HG03342 (cell line): ENCODE results near the gene ARG2.
A peak's percentile ranks its signal among the peaks of the same experiment; 100 is the strongest.

Source experiments
- ATAC-seq: cut with Tn5 transposase; IDR thresholded peaks from one replicate; pipeline ENCODE4 v1.9.1; 2021; ENCODE audit warnings: mild to moderate bottlenecking, moderate library complexity; ENCODE audit not compliant: unreplicated experiment

Gene ARG2

GRCh38 chr14:67619446-67620216 lies at the start of gene ARG2:
Gene ARG2 (plus strand): TSS chr14:67619920. CDS start chr14:67619978, 58 bp downstream.
- ATAC-seq, result peak; percentile 88

DNA sequence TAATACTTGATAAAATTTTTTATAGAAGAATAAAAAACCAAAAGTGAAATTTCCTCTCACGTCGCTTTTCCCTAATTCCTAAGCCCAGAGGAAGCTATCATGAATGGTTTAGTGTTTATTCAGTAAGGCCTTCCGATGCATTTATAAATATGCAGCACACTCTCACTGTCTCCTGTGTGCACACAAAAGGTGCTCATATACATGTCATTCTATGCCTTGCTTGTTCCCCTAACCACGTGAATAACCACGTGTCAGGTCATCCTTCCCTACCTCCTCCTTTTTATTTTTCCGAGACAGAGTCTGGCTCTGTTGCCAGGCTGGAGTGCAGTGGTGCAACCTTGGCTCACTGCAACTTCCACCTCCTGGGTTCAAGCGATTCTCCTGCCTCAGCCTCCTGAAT lies 49.3 kb upstream of the ARG2 start:
- ATAC-seq, result no peak

- peak; percentile 68 for ATAC-seq
Measured at GRCh38 chr14:67571275-67571990, 48.3 kb upstream of the ARG2 start.

DNA sequence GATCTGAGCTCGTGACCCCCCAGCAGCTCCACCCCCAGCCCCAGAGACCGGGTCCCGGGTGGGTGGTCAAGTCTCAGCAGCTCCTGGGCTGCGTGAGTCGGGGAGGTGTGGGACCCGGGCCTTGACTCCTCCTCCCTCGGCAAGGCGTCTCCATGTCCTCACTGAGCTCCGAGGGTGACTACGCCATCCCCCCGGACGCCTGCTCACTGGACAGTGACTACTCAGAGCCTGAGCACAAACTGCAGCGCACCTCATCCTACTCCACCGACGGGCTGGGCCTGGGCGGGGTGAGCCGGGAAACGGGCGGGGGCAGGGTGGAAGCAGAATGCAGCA lies 47.8 kb upstream of the ARG2 start:
- no peak for ATAC-seq

DNA sequence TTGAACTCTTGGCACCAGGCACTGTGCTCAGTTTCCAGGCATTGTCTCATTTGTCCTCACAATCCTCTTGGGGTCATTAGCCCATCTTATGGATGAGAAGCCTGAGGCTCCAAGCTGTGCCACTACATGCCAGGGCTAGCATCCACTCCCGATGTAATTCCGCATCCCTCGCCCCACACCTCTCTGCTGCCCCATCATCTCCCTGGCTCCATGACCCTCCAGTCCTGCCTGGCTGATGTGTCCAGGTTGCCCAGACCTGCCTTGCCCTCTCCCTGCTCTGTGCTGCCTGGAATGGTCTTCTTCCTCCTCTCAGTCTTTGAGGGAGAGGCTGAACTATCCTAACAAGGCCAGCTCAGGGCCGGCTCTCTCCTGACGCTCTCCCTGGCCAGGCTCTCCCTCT lies 47.1 kb upstream of the ARG2 start:
- ATAC-seq, result no peak

- ATAC-seq, result no peak
Measured at GRCh38 chr14:67573228-67574010, 46.3 kb upstream of the ARG2 start.

GRCh38 chr14:67574156-67574555 lies 45.6 kb upstream of the ARG2 start:
- ATAC-seq, result no peak

- ATAC-seq, result no peak
Measured at GRCh38 chr14:67574806-67575205, 44.9 kb upstream of the ARG2 start.

GRCh38 chr14:67575684-67576083 lies 44.0 kb upstream of the ARG2 start:
- no peak for ATAC-seq

- ATAC-seq, result no peak
Measured at GRCh38 chr14:67576216-67576955, 43.3 kb upstream of the ARG2 start.

DNA sequence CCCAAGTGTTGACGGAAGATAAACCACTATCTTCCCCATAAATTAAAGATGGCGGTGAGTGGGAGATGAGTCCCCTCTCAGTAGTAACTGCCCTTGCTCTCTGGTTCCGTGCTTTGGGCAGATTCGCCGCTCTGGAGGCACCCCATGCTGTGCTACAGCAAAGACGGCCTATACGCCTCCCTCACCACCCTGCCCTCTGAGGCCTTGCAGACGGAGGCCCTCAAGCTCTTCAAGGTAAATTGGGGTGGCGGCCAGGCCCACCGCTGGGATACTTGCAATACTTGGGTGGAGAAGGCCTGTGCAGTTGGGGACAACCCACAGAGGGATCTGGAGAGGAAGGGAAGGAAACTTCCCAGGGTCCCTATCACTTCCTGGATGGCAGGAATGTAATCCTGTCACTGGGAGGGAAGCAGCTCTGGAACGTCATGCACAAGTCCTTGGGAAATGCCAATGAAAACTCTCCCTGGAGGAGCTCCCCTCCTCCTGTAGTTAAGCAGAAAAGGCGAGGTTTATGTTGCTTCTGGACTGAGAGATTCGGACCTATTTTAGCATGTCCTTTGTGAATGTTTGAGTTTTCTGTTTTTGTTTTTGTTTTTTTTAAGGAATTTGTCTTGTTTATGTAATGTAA lies 42.4 kb upstream of the ARG2 start:
- no peak for ATAC-seq

DNA sequence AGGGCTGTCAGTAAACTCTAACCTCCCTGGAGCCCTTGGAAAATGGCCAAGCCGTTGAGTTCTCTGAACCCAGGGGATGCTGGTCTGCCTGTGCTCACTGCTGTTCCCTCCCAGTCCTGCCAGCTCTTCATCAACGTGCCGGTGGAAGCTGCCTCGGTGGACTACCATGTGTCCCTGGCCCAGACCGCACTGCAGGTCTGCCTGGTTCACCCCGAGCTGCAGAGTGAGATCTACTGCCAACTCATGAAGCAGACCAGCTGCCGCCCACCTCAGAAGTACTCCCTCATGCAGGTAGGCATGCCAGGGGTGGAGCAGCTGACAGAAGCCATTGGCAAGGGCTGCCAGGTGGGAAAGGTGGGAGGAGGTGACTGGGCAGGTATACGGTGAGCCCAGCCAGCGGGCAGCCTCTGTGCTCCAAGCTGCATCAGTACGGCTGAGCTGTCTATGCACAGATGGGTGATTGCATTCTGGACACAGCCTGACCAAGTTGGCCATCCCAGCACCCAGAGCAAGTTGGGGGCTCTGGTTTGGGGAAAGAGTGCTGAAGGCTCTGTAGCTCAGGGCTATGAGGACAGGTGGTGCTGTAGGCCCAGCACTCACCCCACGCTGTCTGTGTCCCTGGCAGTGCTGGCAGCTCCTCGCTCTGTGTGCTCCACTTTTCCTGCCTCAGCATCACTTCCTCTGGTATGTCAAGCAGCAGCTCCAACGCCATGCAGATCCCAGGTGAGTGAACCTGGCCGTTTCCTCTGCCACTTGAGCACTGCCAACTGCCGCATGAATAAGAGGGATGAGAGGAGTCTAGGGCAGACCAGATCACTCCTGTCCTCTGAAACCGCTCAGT lies 41.6 kb upstream of the ARG2 start:
- ATAC-seq, result no peak

- no peak for ATAC-seq
Measured at GRCh38 chr14:67579040-67579439, 40.7 kb upstream of the ARG2 start.

DNA sequence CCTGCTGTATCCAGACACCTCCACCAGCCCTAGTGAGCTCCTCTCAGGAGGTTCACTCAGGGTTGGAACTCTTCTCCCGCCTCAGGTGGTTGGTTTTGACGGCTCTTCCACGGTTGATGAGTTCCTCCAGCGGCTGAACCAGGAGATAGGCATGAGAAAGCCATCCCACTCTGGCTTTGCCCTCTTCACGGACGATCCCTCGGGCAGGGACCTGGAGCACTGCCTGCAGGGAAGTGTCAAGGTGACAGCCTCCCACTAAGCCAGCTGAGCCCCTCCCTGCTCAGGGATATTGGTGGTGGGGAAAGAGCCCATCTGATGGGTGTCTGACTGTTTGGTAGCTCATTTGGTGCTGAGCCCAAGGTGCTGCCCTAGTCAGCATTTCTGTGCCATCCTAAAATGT lies 40.1 kb upstream of the ARG2 start:
- no peak for ATAC-seq

DNA sequence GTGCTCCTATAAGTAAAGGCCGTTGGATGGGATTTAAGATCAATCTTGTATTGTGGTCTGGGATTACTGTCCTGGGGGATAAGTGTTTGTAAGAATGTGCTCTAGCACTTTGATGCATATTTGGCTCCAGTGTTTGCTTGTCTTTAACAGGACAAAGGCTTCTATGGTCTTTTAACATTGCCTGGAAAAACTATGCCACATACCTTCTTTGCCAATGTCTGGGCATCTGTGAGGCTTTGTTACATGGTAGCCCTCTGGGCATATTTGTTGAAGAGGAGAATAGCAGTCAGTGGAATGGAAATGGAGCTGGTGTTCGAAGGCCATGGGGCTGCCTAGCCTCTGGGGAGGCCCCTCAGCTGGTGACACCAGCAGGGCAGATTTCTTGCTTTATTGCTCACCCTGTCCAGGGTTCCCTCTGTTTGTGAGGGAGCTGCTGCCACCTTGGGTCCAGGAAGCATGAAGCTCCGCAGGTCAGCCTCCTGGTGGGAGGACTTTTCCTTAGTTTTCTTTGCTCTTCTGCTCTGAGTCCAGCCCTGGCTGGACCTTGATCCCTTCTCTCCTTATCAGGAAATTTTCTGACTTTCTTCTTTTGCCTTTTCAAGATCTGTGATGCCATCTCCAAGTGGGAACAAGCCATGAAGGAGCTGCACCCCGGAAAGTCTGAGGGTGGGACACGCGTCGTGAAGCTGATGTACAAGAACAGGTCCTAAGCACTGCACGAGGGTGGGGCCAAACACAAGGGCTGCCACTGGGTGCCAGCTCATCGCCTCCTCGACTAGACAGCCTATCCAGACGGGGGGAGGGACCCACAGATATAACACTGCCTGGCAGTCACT lies 39.2 kb upstream of the ARG2 start:
- ATAC-seq, result no peak

DNA sequence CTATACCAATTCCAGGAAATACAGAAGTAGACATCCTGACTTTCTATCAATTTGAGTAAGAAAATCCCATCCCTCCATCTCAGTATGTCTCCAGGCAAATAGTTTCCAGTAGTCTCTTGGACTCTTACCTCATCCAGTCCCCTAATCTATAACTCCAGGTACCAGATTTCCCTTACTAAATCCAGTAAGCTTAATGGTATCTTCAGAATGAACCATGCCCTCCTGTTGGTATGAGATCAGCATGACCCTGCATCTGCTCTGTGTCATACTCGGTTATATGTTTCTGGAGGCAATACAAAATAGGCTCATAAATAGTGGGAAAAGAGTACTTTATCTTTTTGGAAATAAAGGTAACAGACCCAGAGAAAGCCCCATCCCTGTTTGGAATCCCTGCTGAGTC lies 38.1 kb upstream of the ARG2 start:
- no peak for ATAC-seq

DNA sequence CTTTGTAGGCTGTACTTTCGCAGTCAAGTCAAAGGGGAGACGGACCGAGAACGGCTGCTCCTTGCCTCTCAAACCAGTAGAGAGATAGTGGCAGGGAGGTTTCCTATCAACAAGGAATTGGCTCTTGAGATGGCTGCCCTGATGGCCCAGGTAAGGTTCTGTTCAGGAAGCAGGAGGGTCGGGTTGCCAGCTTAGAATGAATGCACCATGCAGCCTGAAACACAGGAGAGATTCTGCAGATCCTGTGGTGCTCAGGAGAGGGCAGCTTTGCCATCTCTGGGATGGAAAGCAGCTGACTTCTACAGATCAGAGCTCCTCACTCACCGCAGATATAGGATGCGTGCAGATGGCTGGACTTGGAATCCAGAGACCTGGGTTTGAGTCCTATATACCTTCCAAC lies 37.7 kb upstream of the ARG2 start:
- no peak for ATAC-seq

DNA sequence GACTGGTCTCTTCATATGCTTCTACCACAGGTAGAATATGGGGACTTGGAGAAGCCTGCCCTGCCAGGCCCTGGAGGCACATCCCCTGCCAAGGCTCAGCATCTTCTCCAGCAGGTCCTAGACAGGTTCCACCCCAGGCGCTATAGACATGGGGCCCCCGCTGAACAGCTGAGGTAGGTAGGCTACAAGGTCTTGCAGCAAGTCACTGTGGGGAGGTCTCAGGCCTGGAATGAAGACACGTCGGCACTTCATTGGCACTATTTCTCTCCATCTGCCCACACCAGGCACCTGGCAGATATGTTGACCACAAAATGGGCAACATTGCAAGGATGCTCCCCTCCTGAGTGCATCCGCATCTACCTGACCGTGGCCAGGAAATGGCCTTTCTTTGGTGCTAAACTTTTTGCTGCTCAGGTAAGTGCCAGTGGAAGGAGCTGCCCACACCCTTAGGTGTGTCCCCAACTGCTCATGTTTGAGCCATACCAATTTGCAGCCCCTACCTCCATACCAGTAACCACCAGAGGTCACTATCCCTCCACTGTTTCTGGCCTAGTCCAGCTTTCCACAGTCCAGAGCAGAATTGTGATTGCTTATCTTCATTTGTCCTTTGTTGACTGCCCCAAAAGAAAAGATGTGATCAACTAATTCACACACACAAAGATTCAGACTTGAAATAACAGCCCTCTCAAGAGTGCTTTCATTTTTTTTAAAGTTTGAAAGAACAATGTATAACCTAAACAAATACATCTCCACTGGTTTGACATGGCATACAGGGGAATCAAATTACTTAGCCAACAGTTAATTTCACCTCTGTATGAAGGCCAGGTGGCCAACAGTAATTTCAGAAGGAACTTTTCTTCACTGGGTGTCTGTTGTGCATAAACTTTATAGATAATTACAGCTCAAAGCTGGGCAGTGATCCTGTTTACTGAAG lies 35.7 kb upstream of the ARG2 start:
- ATAC-seq, result peak; percentile 71
